Thymus (tissue), 11 donors: ENCODE data around the gene SIAH1. TPM values are rescaled to one million over a fixed set of nuclear protein-coding genes. Genes with fewer than 3 reads are reported as not detected.
"Not testable (repeated sequence)": the region's sequence is repeated elsewhere in the genome, so short reads cannot be mapped to it uniquely, and the experiment has no call there.

Experiments used
- DNase-seq, 9 donors: peaks; one replicate each; pipeline ENCODE4 v3.0.0-alpha.2; 2013; ENCODE audit warnings: low spot score in 9 of 9, low read depth in 6 of 9, missing footprints in 1 of 9
- H3K27ac ChIP-seq, 2 donors: one replicate each; pipeline ENCODE4 v1.5.1; 2013; ENCODE audit warnings: control low read depth in 1 of 2, low read depth in 1 of 2, low read length in 1 of 2, mild to moderate bottlenecking in 1 of 2, moderate library complexity in 1 of 2
- H3K27me3 ChIP-seq, 2 donors: one replicate each; pipeline ENCODE4 v1.5.1; 2013; ENCODE audit warnings: low read length in 1 of 2; ENCODE audit not compliant: control insufficient read depth in 2 of 2, insufficient read depth in 1 of 2
- H3K36me3 ChIP-seq, 2 donors: one replicate each; pipeline ENCODE4 v1.5.1; 2013; ENCODE audit warnings: low read length in 1 of 2, mild to moderate bottlenecking in 1 of 2, moderate library complexity in 1 of 2; ENCODE audit not compliant: control insufficient read depth in 2 of 2, insufficient read depth in 2 of 2
- H3K4me1 ChIP-seq, 2 donors: one replicate each; pipeline ENCODE4 v1.5.1; 2013; ENCODE audit warnings: low read length in 2 of 2; ENCODE audit not compliant: control insufficient read depth in 2 of 2, insufficient read depth in 2 of 2
- H3K4me3 ChIP-seq, 2 donors: one replicate each; pipeline ENCODE4 v1.5.1; 2013; ENCODE audit warnings: low read length in 2 of 2, control low read depth in 1 of 2, mild to moderate bottlenecking in 1 of 2
- H3K9me3 ChIP-seq, 2 donors: one replicate each; pipeline ENCODE4 v1.5.1; 2013; ENCODE audit warnings: low read length in 1 of 2, mild to moderate bottlenecking in 1 of 2; ENCODE audit not compliant: control insufficient read depth in 2 of 2, insufficient read depth in 1 of 2
- WGBS: extraction: QIAGEN DNeasy Blood & Tissue Kit; methylation state at CpG from one replicate; pipeline ENCODE4 v1.1.7; 2013; 5-methylcytosine and 5-hydroxymethylcytosine counted together
- polyA plus RNA-seq: library from polyadenylated mRNA; stranded (reverse); fragments of 200-250 nt; gene quantifications from one replicate; pipeline ENCODE4 v1.2.3, GENCODE V29; 2013
- total RNA-seq: library from RNA; stranded (reverse); fragments of 120-200 nt; gene quantifications from one replicate; pipeline ENCODE4 v1.2.4, GENCODE V29; 2013
- donor health status: healthy.

SIAH1 gene
- total and polyA plus RNA-seq, 2 donors: 19.0 to 31.1 TPM

DNA sequence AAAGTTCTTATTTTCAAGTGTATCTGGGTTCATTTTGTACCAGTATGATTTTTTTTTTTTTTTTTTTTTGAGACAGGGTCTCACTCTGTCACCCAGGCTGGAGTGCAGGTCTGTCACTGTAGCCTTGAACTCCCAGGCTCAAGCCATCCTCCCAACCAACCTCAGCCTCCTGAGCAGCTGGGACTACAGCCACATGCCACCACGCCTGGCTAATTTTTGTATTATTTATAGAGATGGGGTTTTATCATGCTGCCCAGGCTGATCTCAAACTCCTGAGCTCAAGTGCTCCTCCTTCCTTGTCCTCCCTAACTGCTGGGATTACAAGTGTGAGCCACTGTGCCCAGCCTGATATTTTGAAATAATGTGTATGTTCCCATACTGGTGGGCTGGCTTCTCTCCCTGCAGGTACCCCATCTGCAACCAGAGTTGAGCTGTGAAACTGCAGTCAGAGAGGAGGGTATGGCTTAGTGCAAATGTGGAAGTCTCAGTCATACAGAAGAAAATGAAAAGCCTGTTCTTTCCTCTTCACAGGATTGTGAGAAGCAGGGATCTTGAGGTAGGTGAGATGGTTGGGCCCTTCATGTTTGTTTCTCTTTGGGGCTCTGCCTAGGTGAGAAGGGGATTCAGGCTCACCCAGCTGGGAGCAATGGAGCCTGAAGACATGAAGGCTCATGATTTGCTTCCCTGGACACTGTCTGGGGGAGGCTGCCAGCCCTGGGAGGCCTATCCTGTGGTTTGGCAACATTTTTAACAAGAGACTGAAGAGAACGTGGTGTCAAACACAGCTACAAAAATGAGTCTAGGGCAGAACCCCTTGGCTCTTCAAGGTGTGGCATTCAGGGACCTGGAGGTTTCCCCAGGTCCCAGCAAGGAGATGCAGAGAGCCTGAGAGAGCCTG, 41.3 kb upstream of the SIAH1 start:
- no peaks in the 10 kb centered on the region for H3K27me3 ChIP-seq
- no peak overlapping the region for H3K27ac ChIP-seq
- H3K9me3 ChIP-seq: no peaks in the 10 kb centered on the region
- no peaks in the 10 kb centered on the region for H3K36me3 ChIP-seq
- no peaks in the 10 kb centered on the region for H3K4me1 ChIP-seq
- 90% methylated on average over 2 of the region's 2 CpGs for WGBS
- H3K4me3 ChIP-seq: no peak overlapping the region
- no peak for DNase-seq

DNA sequence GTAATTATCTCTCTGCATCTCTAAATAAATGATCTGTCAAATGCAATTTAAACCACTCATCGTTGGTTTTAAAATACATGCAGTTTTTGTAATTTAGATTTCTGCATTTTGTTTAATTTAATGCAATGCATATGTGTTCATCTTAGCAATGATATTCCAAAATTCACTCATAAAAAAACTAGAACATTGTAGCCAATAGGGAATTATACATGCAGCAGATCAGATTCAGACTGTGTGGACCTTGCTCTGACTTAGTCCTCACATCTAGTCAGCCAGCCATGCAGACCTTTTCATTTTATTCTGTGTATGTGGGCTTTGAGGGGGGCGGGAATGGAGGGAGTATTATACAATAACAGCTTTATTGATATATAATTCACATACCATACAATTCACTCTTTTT, 37.3 kb upstream of the SIAH1 start:
- H3K36me3 ChIP-seq: no peaks in the 10 kb centered on the region
- H3K27me3 ChIP-seq: no peaks in the 10 kb centered on the region
- H3K27ac ChIP-seq: no peak overlapping the region
- no peak for DNase-seq
- no peak overlapping the region for H3K4me3 ChIP-seq
- no peaks in the 10 kb centered on the region for H3K4me1 ChIP-seq
- WGBS: 95% methylated on average over 2 of the region's 2 CpGs
- H3K9me3 ChIP-seq: no peaks in the 10 kb centered on the region

DNA sequence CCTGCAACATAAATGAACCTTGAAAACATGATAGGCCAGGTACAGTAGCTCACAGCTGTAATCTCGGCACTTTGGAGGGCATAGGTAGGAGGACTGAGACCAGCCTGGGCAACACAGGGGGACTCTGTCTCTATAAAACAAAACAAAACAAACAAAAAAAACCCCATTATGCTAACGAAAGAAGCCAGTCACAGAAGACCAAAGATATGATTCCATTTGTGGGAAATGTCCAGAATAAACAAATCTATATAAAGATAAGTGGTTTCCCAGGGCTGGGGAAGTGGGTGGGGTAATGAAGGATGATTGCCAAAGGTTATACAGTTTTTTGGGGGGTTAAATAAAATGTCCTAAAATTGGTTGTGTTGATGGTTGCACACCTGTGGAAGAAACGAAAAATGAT, 36.5 kb upstream of the SIAH1 start:
- DNase-seq: no peak
- no peak overlapping the region for H3K4me3 ChIP-seq
- H3K9me3 ChIP-seq: no peaks in the 10 kb centered on the region
- H3K36me3 ChIP-seq: no peaks in the 10 kb centered on the region
- no peak overlapping the region for H3K27ac ChIP-seq
- no peaks in the 10 kb centered on the region for H3K4me1 ChIP-seq
- no peaks in the 10 kb centered on the region for H3K27me3 ChIP-seq
- 90% methylated on average over 3 of the region's 3 CpGs for WGBS

DNA sequence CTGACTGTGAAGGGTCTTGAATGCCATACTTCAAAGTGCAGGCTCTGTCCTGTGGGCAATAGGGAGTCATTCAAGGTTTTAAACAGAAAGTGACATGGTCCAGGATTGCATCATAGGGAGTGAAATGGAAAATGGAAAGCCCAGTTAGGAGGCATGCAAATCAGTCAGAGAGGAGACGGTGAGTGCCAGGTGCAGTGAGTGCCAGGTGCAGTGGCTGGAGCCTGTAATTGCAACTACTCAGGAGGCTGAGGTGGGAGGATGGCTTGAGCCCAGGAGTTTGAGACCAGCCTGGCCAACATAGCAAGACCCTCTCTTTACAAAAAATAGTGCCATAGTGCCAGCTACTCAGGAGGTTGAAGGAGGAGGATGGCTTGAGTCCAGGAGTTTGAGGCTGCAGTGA, 35.2 kb upstream of the SIAH1 start:
- Histone ChIP-seq H3K4me1 (no peaks in the 10 kb centered on the region), H3K27me3 (no peaks in the 10 kb centered on the region), H3K27ac (no peak overlapping the region), H3K4me3 (no peak overlapping the region), H3K9me3 (no peaks in the 10 kb centered on the region), H3K36me3 (no peaks in the 10 kb centered on the region)
- WGBS: 96% methylated on average over 1 of the region's 1 CpG
- DNase-seq: no peak

DNA sequence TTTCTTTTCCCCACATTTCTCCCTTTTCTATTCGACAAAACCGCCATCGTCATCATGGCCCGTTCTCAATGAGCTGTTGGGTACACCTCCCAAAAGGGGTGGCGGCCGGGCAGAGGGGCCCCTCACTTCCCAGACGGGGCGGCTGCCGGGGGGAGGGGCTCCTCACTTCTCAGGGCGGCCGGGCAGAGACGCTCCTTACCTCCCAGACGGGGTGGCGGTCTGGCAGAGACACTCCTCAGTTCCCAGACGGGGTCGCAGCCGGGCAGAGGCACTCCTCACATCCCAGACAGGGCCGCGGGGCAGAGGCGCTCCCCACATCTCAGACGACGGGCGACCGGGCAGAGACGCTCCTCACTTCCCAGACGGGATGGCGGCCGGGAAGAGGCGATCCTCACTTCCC, 31.4 kb upstream of the SIAH1 start:
- not testable (repeated sequence) for H3K27ac ChIP-seq, H3K9me3 ChIP-seq, DNase-seq, H3K4me1 ChIP-seq, H3K4me3 ChIP-seq, H3K36me3 ChIP-seq, H3K27me3 ChIP-seq
- 98% methylated on average over 29 of the region's 29 CpGs for WGBS

DNA sequence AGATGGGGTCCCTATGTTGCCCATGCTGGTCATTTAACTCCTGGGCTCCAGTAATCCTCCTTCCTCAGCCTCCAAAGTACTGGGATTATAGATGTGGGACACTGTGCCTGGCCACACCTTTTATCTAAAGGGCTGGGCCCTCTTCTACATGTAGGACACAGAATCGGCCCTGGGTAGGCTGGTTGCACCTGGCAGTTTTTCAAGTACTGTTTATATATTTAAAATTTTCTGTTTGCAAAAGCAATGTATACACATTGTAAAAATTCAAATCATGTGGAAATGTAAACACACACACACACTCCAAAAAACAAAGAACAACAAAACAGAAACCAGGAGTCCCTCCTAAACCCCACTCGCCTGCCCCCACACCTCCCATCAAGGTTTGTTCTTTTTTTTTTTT, 28.1 kb upstream of the SIAH1 start:
- no peaks in the 10 kb centered on the region for H3K4me1 ChIP-seq
- H3K36me3 ChIP-seq: no peaks in the 10 kb centered on the region
- H3K4me3 ChIP-seq: no peak overlapping the region
- 95% methylated on average over 2 of the region's 2 CpGs for WGBS
- no peaks in the 10 kb centered on the region for H3K27me3 ChIP-seq
- no peak overlapping the region for H3K27ac ChIP-seq
- no peak for DNase-seq
- no peaks in the 10 kb centered on the region for H3K9me3 ChIP-seq

DNA sequence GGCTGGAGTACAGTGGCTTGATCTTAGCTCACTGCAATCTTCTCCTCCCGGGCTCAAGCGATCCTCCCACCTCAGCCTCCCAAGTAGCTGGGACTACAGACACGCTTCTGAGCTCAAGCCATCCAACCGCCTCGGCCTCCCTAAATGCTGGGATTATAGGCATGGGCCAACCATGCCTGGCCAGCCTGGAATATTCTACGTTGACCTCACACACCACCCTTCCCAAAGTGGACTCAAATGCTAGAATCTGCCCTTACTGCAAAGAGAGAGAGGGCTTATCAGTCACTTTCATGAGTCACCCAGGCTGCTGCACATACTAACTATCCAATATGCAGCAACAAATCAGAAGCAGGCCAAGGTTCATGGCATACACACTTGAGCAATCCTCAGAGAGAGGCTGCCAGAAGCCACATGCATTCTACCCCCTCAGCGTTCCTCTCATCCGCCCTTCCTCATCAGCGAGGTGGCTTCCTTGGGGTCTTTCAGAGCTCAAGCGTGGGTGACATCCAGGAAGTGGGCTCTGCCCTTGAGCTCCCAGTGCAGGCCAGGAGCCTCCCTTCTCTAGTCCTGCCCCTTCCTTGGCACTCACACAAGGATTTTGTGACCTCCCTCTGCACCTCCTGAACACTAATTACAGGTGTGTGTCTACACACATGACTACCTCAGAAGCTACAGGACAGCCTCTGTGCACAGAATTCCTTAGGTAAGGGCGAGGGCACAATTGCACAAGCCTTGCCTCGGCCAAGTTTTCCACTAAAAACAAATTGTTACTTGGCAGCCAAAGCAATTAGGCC, 24.8 kb upstream of the SIAH1 start:
- WGBS: 93% methylated on average over 12 of the region's 12 CpGs
- Histone ChIP-seq H3K27me3 (no peaks in the 10 kb centered on the region), H3K36me3 (no peaks in the 10 kb centered on the region), H3K4me3 (no peak overlapping the region), H3K27ac (no peak overlapping the region), H3K9me3 (no peaks in the 10 kb centered on the region), H3K4me1 (no peaks in the 10 kb centered on the region)
- no peak for DNase-seq

DNA sequence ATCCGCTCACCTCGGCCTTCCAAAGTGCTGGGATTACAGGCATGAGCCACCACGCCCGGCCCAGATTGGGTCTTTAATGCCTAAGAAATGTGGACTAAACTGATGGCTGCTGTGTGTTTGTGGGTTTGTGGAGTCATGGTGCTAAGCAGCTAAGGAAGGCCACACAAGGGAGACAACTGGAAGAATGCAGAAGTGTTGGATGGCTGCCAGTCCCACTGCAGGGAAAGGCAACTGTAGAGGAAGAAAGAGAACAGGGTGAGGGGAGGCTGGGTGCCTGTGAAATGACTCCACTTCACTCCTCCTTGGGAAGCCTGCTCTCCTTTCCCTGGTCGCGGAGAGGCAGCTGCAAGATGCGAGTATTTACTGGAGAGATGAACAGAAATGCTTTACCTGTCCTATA, 23.5 kb upstream of the SIAH1 start:
- WGBS: 97% methylated on average over 7 of the region's 7 CpGs
- Histone ChIP-seq H3K27ac (no peak overlapping the region), H3K9me3 (no peaks in the 10 kb centered on the region), H3K36me3 (no peaks in the 10 kb centered on the region), H3K4me3 (no peak overlapping the region), H3K4me1 (no peaks in the 10 kb centered on the region), H3K27me3 (no peaks in the 10 kb centered on the region)
- no peak for DNase-seq

DNA sequence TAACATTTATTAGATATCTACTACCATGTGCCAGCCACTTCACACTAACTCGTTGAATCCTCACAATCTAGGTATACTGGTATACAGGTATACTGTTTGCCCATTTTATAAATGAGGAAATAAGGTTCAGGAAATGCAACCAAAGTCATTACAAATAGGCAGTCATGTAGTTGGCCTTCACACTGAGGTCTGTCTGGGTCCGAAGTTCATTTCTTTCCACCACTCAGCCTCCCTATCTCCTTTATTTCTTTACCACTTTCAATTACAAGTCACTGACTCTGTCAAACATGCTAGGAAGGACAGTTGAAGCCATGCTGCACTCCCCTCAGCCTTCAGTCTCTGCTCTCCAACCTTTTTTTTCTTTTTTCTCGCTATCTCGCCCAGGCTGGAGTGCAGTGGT, 20.7 kb upstream of the SIAH1 start:
- 96% methylated on average over 4 of the region's 4 CpGs for WGBS

More for the DNA sequence above, 20.7 kb upstream of the SIAH1 start:
- DNase-seq: no peak
- H3K27me3 ChIP-seq: no peaks in the 10 kb centered on the region
- no peaks in the 10 kb centered on the region for H3K4me1 ChIP-seq
- no peaks in the 10 kb centered on the region for H3K9me3 ChIP-seq
- H3K36me3 ChIP-seq: no peaks in the 10 kb centered on the region
- no peak overlapping the region for H3K4me3 ChIP-seq
- no peak overlapping the region for H3K27ac ChIP-seq
